Measurements from ENCODE around the gene MYL5.

GRCh38 chr4:657338-657833 is 17.0 kb upstream of the MYL5 start:
- no peak for TF ChIP-seq REST (IDR thresholded peaks at IDR 0.05; ENCODE audit: insufficient replicate concordance, low read depth)
- no peak for TF ChIP-seq CTCF (IDR thresholded peaks at IDR 0.05; ENCODE audit: insufficient read depth, low read length)
- TF ChIP-seq POLR2AphosphoS5 (IDR thresholded peaks at IDR 0.05; ENCODE audit: low read depth): no peak
- no peak for TF ChIP-seq SPI1 (IDR thresholded peaks at IDR 0.05; ENCODE audit: borderline replicate concordance, low read depth)
- TF ChIP-seq GABPA (IDR thresholded peaks at IDR 0.05; ENCODE audit: low read depth): no peak

Data from HL-60 (cell line).